Measurements from ENCODE around the gene C11orf68.

The C11orf68 gene

DNA sequence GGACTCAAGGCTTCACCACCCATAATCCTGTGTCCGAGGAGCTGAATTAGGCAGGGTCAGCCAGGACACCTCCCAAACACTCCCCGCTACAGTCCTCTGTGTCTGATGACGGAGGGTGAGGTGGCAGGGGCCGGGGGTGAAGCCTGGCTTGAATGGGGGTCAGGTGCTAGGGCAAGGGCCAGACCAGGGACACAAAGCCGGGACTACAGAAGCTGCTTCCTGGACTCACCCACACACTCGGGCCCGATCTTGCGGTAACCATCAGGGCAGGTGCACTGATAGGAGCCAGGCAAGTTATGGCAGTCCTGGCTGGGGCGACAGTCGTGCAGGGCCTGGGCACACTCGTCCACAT is 48.6 kb downstream of the C11orf68 start:
- no peak for DNase-seq

DNA sequence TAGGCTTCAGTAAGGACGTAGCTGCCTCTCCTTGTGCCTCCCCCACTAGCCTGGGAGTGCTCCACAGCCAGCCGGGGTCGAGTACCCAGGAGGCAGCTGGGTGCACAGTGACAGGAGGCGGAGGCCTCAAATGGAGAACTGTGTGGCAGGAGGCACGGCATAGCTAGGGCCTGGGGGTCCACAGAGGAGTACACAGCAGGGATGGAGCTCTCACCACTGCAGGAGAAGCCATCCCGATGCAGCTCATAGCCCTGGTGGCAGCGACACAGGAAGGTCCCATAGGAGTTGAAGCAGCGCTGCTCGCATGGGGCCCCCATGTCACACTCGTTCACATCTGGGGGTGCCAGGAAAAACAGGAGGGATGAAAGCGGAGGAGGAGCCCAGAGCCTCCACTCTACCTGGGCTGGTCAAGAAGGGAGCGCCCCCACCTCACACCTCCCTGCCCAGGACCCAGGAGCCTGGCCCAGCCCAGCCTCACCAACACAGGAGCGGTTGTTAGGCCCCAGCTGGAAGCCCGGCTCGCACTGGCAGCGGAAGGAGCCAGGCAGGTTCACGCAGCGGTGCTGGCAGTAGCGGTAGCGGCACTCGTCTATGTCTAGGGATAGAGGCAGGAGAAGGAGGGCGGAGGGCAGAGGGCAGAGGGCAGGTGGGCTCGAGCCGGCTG is 49.1 kb downstream of the C11orf68 start:
- DNase-seq, result no peak

DNA sequence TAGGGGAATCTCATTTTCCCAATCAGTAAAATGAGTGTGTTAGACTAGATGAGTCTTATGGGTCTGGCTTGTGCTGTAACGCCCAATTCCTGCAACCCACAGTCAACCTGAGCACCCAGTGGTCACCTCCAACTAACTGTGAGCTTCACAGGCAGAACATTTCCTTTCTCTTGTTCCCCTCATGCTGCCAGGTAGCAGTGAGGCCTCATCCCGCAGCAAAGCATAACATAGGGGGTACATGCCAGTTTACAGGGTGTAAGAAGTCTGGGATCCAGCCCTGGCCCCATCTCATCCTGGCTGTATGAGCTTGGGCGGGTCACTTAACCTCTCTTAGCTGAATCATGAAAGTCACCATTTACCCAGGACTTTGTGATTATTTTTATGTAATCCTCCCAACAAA is 50.0 kb downstream of the C11orf68 start:
- no peak for DNase-seq

DNA sequence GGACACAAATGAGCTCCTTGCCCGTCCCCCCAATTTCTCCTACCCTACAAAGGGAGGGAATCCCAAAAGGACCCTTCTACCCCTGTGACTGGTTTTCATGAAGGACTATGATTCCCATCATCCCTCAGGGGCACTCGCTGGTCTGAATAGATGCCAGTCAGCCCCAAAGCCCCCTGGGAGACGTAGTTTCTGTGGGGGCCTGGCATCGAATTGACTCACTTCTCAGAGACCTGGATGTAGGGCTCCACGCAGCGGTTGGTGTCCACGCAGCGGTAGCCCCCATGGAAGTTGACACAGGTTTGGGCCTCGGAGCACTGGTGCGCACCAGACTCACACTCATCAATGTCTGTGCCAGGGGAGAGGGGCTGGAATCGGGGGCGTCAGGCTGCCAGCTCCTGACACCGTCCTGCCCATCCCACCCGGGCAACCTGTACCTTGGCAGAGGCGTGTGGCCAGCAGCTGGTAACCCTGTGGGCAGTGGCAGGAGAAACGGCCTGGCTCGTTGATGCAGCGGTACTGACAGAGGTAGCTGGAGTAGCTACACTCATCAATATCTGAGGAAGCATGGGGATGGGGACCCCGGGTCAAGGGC is 50.7 kb downstream of the C11orf68 start:
- DNase-seq, result no peak

DNA sequence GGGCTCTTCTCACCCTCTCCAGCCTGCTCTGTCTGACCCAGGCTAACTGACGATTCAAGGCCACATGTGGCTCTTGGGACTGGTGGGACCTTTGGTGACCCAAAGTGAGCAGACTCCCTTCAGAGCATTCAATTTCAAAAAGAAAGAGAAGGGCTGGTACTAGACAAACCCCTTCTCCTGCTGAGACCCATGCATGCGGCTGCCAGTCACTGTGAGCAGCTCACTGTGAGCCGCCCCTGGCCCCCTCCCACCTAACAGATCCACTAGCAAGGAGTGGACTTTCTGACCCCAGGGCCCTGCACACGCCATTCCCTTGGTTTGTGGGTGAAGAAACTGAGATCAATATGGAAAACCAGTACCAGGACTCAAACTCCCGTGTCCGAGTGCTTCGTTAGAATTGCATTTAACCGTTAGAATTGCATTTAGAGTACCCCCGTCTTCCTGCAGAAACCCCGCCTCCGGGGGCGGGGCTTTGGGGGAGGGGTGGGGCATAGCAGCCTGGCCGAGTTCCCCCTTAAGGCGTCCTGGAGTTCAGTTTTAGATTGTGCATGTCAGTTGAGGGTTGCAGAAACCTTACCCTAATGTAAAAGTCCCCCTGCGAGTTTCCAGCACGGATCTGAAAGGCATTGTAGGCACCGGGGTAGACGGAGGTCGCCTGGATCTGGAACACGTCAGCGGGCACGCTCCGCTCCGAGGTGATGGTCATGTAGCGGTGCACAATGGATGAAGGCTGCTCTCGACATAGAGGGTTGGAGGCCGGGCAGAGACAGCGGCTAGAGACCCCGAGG is 51.4 kb downstream of the C11orf68 start:
- DNase-seq, result no peak

Data from NCI-H510A treated with DMSO at 0.1 percent for 48 hours (cell line).